HG03025 (cell line): ENCODE measurements around the gene COX17.
A peak's percentile ranks its signal among the peaks of the same experiment; 100 is the strongest.
"Not testable (repeated sequence)": the region's sequence is repeated elsewhere in the genome, so short reads cannot be mapped to it uniquely, and the experiment has no call there.

ENCODE experiments used
- ATAC-seq: cut with Tn5 transposase; IDR thresholded peaks from one replicate; pipeline ENCODE4 v1.9.1; 2021; ENCODE audit warnings: mild to moderate bottlenecking, moderate library complexity; ENCODE audit not compliant: unreplicated experiment, low FRiP score

COX17 gene

GRCh38 chr3:119676771-119677640 lies at the start of gene COX17:
COX17 (minus strand) TSS chr3:119677406; CDS start chr3:119677310, 96 bp downstream.
- peak; percentile 88 for ATAC-seq

GRCh38 chr3:119726909-119727308 lies 49.7 kb upstream of the COX17 start:
- ATAC-seq = no peak

GRCh38 chr3:119723022-119723421 lies 45.8 kb upstream of the COX17 start:
- no peak for ATAC-seq

- ATAC-seq = no peak
Observed at GRCh38 chr3:119717520-119717919, 40.3 kb upstream of the COX17 start.

- ATAC-seq = no peak
Observed at GRCh38 chr3:119716998-119717397, 39.8 kb upstream of the COX17 start.

- no peak for ATAC-seq
Observed at GRCh38 chr3:119715105-119715504, 37.9 kb upstream of the COX17 start.

GRCh38 chr3:119703820-119704531 lies 26.8 kb upstream of the COX17 start:
- ATAC-seq = no peak

GRCh38 chr3:119702530-119703527 lies 25.6 kb upstream of the COX17 start, which contains the start of gene CFAP91:
CFAP91 (plus strand) TSS chr3:119703022; CDS start chr3:119703099, 77 bp downstream.
- peak; percentile 81 for ATAC-seq

- no peak for ATAC-seq
Observed at GRCh38 chr3:119700920-119701734, 23.9 kb upstream of the COX17 start.

- no peak for ATAC-seq
Observed at GRCh38 chr3:119700269-119700919, 23.2 kb upstream of the COX17 start.

GRCh38 chr3:119697394-119697793 lies 20.2 kb upstream of the COX17 start:
- no peak for ATAC-seq

GRCh38 chr3:119695480-119695879 lies 18.3 kb upstream of the COX17 start:
- ATAC-seq = no peak

GRCh38 chr3:119690043-119690656 lies 12.9 kb upstream of the COX17 start:
- no peak for ATAC-seq

GRCh38 chr3:119683421-119683820 lies 6.2 kb upstream of the COX17 start:
- ATAC-seq = no peak

GRCh38 chr3:119681279-119681678 lies 4.1 kb upstream of the COX17 start:
- no peak for ATAC-seq

- ATAC-seq = no peak
Observed at GRCh38 chr3:119679874-119680273, 2.7 kb upstream of the COX17 start.

GRCh38 chr3:119678209-119678608 lies 1.0 kb upstream of the COX17 start:
- ATAC-seq = not testable (repeated sequence)

- no peak for ATAC-seq
Observed at GRCh38 chr3:119677641-119677934, 382 bp upstream of the COX17 start.

GRCh38 chr3:119676020-119676419 lies 1.2 kb downstream of the COX17 start:
- ATAC-seq = no peak
